GM18498 (cell line): ENCODE results near the gene PLEKHA8.

Experiments used
- ATAC-seq: cut with Tn5 transposase; IDR thresholded peaks from one replicate; pipeline ENCODE4 v1.9.1; 2021; ENCODE audit warnings: mild to moderate bottlenecking, moderate library complexity; ENCODE audit not compliant: unreplicated experiment

The PLEKHA8 gene

DNA sequence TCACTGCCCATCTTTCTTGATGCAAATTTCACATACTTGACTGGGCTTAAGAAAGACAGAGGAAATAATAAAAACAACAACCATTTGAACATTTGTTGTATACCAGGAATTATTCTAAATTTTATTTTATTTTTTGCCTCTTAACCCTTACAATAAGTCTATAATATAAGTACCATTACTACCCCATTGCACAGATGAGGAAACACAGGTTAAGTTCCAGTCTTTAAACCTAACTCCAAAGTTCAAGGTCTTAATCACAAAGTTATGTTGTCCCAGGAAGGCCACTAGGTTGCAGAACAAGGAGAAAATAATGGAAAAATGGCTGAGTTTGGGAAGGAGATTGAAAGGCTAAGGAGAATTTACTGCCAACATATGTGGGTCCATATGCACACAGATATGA, 5.2 kb upstream of the PLEKHA8 start:
- ATAC-seq: no peak

- no peak for ATAC-seq
Measured at GRCh38 chr7:30023524-30023923, 4.7 kb upstream of the PLEKHA8 start.

GRCh38 chr7:30026229-30027064, 1.8 kb upstream of the PLEKHA8 start, which contains the start of gene FKBP14:
Gene FKBP14, minus strand, starts transcription at chr7:30026702. Its CDS starts 194 bp downstream, at chr7:30026508.
- ATAC-seq: peak; percentile 77

DNA sequence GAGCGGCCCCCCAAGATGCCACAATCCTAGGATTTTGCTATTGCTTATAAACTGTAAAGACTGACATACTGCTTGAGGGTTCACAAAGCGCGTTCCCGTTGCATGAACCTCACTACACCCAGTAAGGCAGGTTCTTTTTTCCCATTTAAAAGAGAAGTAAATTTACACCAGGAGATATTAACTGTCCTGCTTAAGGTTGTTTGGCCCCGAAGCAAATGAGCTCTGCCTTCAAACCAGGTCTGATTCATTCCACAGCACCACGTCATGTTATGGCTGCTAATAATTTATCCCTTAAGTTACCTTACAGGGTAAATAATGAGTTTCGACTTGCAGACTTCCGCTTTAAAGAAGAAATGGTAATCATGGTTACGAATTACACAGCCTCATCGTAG, 1.2 kb upstream of the PLEKHA8 start:
- ATAC-seq: no peak

DNA sequence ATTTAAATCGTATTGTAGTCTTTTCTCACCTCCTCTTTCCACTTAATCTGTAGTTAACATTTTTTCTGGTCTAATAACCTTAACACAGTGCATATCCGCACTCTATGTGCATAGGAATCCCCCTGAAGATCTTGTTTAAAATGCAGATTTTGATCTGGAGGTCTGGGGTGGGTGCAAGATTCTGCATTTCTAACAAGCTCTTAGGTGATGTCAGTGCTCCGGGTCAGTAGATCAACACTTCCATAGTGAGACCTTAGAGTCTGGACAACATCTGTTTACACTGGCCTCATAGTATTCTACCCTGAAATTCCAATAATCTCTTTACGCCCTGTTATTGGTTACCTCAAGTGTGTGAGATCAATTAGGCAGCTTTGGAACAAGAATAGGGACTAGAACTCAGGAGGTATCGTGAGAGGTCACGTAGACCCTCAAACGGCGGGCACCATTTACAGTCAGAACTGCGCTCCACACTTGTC, 434 bp upstream of the PLEKHA8 start:
- ATAC-seq: peak; percentile 5

DNA sequence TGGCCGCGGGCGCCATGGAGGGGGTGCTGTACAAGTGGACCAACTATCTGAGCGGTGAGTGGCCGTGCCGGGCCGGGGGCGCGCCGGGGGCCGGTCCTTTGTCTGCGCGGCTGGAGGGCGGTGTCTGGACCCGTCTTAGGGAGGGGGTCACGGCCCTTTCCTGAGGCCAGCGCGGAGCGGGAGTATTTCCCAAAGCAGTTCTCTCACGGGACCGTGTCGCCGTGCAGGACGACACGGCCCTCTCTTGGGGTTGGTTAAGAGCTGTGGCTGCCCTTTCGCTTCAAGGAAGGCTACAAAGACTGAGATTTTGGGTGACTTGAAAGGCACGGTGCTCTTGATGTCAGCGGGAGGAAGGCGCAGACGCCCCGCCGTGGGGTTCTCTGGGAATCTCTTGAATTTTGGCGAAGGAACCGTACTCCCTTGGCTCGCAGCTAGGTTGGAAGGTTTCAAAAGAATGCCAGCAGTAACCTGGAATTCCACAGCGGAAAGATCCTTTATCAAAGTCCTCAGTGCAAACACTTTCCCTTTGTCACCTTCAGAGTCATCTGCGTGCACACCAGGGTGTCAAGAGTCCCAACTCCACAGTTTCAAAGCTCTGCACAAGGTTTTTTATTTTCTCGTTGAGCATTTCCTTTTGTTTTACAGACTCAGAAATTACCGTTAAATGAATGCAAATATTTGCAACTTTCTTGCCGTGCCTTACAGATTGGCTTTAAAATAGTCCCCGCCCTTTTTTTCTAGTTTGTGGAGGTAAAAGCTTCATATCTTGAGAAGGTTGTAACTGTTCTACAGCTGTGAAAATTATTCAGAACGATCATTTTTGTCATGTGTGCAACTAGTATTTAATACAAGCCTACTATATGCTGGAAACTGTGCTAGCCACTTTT, 780 bp downstream of the PLEKHA8 start:
- ATAC-seq: peak; percentile 24

GRCh38 chr7:30029696-30030095, 1.5 kb downstream of the PLEKHA8 start:
- no peak for ATAC-seq

DNA sequence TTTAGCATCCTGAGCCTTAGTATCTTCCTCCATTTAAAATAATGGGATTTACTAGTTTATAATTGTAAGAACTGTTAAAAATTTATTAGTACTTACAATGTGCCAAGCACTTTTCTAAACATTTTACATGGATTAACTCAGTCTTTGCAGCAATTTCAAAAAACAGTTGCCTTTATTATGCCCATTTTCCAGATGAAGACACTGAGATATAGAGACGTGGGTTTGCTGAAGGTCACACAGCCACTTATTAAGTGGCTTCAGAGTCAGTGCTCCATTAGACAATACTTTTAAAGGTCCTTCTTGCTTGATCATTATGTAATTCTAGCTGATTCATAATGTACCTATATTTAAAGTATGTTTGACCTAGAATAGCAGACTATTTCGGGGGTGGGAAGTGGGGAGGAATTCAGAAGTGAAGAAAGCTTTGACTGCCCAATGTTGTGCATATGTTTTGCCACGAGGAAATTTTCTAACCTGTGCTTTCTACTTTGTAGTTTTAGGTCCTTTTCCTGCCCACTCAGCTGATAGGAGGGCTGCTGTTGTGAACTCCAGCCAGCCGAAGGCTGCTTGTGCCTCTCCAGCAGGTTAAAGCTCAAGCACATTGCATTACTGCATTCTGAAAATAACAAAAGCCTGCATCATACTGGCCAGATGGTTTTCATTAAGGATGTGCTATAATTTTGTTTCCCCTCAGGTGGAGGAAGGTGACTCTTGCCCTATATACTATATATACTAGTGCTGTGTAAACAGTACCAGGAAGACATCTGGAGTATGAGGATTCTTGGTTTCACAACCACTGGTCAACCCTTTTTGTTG, 4.3 kb downstream of the PLEKHA8 start:
- ATAC-seq: no peak

- no peak for ATAC-seq
Measured at GRCh38 chr7:30034501-30034900, 6.3 kb downstream of the PLEKHA8 start.

- ATAC-seq: no peak
Measured at GRCh38 chr7:30036220-30036619, 8.0 kb downstream of the PLEKHA8 start.

GRCh38 chr7:30038196-30038980, 10.2 kb downstream of the PLEKHA8 start:
- ATAC-seq: no peak

GRCh38 chr7:30040938-30041337, 12.7 kb downstream of the PLEKHA8 start:
- ATAC-seq: no peak

DNA sequence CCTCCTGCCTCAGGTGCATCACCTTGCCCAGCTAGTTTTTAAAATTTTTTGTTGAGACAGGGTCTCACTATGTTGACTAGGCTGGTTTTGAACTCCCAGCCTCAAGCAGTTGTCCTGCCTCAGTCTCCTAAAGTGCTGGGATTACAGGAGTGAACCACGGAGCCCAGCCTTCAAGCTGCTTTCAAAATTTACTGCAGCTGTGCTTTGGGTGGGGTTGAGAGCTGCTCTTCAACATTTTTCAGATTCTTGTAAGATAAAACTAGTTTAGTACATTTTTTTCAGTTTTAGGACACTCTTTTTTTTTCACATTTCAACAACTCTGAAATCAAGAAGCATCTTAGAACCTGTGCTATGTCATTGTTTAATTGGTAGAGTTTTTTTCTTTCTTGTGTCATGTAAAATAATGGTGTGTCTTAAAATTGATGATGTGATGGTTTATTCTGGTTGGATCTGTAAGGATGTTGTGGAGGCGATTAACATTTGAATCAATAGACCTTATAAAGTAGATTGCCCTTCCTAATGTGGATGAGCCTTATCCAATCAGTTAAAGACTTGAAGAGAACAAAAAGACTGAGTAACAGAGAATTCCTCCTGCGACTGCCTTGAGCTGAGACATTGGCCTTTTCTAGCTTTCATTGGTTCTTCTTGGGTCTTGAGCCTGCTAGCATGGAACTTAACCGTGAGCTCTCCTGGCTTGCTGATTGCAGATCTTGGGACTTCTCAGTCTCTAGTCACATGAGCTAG, 13.5 kb downstream of the PLEKHA8 start:
- no peak for ATAC-seq

DNA sequence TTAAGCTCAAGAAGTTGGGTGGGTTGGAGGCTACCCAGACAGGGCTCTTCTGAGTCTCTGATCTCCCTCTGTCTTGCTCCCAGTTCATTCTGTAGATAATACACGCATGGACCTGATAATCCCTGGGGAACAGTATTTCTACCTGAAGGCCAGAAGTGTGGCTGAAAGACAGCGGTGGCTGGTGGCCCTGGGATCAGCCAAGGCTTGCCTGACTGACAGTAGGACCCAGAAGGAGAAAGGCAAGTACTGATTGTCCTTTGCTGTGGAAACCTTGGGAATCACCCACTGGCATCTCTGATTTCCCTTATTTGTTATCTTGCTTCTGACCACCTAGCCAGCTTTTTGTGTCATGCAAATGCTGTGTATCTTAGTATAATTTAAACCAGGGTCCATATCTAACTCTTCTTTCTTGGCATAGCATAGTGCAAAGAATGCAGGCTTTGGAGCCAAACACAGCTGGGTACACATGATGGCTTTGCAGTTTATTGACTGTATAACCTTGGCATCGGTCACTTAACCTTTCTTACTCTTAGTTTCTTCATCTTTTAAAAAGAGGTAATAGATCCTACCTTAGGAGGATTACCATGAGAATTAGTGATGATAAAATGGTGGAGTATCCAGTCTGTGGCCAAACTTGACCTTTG, 18.0 kb downstream of the PLEKHA8 start:
- no peak for ATAC-seq

DNA sequence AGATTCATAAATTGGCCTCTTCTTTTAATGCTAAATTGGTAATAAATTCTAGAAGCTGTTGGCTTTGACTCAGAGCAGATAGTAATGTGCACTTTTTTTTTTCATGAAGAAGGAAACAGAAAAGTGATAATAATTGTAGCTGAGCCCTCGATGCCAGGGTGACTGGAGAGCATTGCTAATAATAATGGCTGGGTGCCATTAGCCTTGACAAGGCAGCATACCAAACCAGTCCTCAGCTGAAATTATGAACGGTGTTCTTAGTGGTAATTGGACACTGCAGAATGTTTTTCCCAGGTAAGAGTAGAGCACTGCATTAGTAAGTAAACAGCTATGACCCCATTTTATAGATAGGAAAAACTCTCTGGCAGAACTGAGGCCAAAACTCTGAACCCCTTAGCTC, 18.9 kb downstream of the PLEKHA8 start:
- no peak for ATAC-seq

DNA sequence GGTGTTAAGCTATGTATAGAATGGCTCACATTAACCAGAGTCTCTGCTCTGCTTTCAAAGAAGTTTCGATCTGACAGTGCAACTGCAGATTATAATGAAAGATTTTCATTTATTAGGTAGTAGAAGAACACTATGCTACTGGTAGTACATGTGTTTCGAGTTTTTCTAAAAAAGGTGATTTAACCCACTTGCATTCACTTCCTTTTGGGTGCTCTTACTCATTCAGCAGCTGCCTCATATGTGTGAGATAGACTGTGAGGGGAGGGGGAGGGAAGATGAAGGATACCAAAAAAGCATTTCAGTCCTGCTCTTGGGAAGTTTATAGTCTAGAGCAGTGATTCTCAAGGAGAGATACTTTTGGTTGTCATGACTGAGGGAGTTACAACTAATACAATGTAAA, 20.4 kb downstream of the PLEKHA8 start:
- ATAC-seq: no peak

DNA sequence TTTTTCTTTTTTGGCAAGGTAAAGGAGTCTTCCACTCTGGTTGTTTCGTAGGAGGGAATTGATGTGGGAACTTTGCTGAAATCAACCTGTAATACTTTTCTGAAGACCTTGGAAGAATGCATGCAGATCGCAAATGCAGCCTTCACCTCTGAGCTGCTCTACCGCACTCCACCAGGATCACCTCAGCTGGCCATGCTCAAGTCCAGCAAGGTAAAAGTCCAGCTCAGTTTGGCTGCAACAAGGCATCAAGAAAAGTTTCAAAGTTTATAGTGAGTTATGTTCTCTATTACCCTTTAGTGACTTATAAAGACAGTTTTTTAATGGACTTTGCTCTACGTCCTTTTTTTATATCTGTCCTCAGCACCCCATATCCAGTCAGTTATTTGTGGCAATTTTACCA, 21.0 kb downstream of the PLEKHA8 start:
- no peak for ATAC-seq

DNA sequence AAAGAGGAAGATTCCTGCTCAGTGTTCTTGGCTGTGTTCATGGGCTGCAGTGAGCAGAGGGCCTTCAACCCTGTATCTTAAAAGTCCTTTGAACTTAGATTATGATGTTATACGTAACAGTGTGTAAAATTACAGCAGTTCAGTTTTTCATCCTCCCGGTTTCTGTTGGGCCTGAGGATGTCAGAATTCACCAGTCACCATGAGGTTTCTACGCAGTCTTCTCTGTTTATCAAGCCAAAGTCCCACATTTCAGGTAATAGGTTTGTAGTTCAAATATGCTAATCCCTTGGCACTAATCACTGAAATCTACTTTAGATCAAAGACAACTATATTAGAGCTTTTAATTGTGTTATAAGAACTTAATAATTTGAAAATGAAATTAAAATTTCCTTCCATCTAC, 24.9 kb downstream of the PLEKHA8 start:
- ATAC-seq: no peak

DNA sequence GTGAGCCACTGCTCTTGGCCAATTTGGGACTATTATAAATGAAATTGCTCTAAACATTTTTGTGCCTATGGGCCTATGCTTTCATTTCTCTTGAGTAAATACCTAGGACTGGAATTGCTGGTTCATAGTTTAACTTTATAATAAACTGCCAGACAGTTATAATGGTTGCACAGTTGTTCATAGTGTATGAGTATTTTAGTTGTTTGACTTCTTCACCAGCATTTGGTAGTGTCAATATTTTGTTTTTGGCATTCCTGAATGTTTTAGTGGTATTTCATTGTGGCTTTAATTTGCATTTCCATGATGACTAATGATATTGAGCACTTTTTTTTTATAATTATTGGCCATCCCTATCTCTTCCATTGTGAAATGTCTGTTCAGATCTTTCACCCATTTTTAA, 29.5 kb downstream of the PLEKHA8 start:
- ATAC-seq: no peak
